T-helper 22 cell (primary cell): ENCODE data around the gene CTDSPL2.
"Not testable (repeated sequence)": the region's sequence is repeated elsewhere in the genome, so short reads cannot be mapped to it uniquely, and the experiment has no call there.

Experiments
- DNase-seq: peaks from one replicate; pipeline ENCODE4 v3.0.0-alpha.2; 2020; ENCODE audit warnings: low read depth

Gene CTDSPL2

DNA sequence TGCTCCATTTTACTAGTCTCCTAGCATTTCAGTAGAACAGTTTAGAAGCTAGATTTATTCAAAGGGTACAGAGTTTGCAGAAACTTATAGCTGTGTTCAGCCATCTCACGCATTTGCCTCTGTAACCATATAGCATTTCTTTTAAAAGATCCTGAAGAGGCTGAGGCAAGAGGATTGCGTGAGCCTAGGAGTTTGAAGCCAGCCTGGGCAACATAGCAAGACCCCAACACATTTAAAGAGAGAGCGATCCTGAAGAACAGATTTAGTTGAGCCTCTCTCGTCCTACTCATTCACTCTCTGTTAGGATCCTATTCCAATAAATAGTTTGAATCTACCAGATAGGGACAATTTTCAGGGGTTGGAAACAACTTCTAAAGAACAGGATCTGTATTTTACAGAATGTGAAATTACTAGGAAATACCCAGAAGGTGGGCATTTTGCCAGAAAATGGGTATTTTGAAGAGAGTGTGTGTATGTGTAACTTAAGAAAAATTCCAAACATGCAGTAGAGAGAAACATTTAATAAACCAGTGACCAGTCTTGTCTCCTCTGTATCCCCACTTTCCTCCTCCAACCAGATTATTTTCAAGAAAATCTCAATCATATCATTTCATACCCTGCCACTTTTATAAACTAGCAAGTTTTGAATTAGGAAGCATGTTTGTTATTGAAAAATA lies 114.0 kb downstream of the CTDSPL2 start:
- DNase-seq: no peak

DNA sequence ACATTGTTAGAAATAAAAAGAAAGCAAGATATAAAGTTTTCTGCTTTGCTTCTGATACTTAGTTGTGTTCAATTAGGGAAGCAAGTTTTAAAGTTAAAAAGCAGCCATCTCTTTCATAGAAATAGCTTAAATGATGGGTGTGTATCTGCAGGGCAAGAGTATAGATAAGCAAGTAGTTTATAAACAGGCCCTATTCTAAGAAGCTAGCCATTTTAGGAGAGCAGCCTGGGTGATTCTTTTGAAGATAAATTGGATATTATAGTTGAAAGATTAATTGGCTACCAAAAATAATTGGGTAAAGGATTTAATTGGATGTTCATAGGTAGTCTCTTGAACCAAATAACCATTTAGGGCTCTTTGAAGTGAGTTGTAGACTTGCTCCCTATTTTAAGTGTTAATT lies 115.2 kb downstream of the CTDSPL2 start:
- no peak for DNase-seq

DNA sequence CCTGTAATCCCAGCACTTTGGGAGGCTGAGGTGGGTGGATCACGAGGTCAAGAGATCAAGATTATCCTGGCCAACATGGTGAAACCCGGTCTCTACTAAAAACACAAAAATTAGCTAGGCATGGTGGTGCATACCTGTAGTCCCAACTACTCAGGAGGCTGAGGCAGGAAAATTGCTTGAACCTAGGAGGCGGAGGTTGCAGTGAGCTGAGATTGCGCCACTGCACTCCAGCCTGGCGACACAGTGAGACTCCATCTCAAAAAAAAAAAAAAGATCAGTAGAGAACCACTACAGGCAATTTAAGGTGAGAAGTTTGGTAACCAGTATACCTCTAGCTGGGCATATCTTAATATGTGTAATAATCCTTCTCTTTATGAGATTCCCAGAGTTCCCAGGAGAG lies 117.3 kb downstream of the CTDSPL2 start:
- DNase-seq: not testable (repeated sequence)

DNA sequence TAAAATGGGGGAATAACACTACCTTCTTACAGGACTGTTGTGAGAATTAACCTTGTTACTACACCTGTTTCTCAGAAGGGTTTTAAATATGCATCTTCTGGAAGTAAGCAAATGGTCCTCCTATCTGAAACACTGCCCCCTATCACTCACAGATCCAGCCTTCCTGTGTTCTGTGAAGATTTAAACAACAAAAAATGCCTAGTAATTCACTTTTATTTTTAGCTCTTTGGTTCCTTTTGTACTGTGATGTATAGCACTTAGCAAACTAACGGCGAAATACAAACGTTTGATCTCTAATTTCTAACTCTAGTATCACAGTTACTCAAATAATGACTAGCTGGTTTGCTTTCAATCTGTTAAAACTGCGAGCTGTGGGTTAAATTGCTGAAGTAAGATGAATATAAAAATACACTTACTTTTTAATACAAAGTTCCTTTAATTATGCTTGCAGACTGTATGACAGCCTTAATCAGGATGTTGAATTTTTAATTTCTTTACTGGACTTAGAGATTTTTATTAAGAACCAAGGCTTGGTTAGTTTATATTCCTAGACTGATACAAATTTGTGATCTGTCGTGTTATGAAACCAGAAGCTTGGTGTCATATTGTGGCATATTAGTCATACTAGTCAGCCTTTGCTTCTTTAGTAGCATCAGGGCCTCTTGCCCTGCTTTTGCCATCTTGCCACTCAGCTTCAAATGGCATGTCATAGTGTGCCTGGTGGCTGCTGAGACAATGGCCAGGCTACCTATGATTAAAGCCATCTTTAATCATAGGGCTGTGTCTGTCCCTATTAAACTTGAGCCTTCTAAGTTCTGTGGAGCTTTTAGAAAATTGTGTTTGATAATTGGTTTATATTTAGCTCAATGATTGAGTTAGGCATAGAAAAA lies 118.7 kb downstream of the CTDSPL2 start:
- no peak for DNase-seq

DNA sequence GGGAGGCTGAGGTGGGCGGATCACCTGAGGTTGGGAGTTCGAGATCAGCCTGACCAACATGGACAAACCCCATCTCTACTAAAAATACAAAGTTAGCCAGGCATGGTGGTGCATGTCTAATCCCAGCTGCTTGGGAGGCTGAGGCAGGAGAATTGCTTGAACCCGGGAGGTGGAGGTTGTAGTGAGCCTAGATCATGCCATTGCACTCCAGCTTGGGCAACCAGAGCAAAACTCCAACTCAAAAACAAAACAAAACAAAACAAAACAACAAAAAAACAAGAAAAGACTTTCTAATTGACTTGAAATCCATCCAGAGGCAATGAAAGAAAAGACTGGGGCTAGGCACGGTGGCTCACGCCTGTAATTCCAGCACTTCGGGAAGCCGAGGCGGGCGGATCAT lies 121.7 kb downstream of the CTDSPL2 start:
- not testable (repeated sequence) for DNase-seq

DNA sequence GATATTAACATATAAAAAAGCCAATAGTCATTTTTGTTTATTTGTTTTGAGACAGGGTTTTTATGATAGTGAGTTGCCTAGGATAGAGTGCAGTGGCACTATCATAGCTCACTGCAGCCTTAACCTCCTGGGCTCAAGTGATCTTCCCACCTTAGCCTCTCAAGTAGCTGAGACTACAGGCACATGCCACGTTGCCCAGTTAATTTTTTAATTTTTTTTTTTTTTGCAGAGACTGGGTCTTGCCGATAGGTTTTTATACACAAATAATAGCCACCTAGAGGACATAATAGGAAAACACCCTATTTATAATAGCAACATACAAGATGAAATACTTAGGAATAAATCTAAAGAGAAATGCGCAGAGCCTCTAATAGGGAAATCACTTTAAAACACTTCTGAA lies 122.8 kb downstream of the CTDSPL2 start:
- DNase-seq: no peak

DNA sequence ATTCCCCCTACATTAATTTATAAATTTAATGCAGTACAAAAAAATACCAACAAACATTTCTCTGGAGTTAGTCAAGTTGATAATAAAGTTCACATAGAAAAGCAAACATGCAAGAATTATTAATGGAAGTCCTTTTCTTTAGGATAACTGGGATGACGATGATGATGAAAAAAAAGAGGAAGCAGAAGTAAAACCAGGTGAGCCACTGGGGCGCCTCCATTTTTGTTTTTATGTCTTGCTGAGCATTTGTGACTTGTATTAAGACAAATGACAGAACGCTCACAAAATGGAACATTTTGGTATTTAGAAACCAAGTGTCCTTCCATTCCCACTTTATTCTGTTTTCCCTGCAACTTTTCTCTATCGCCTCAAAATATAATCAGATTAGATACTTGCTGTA lies 123.3 kb downstream of the CTDSPL2 start:
- DNase-seq: no peak

DNA sequence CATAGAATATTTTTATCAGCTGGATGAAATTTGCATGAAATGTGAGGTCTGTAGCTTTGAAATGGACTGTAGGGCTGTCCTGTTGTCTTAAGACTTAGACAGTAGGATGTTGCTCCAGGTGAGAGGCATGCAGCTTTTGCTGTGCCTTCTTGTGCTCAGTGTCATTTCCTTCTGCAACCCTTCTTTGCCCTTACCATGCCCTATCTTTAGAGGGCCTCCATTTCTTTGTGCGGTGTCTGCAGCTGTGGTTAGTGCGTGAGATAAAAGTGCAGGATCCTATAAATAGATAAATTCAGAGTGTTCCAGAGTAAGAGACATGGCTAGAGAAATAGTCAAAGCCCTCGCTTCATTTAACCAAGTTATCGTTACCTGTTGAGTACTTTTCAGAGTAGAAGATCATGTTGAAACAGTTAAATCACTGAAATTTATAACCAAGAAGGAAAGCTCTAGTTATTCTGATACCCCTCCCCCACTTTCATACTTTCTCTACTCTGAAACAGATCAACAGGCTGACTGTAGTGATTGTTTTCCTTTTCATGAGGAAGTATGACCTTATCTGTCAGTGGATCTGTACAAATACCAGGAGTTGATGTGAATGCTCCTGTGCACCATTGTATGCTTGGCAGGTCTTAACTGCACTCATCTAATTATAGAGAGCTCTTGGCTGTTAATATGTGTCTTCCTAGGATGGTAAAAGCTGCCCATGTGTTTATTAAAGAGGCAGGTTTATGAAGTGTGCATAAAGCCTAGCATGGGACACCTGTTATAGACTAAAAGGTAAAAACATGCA lies 127.7 kb downstream of the CTDSPL2 start:
- DNase-seq: no peak

DNA sequence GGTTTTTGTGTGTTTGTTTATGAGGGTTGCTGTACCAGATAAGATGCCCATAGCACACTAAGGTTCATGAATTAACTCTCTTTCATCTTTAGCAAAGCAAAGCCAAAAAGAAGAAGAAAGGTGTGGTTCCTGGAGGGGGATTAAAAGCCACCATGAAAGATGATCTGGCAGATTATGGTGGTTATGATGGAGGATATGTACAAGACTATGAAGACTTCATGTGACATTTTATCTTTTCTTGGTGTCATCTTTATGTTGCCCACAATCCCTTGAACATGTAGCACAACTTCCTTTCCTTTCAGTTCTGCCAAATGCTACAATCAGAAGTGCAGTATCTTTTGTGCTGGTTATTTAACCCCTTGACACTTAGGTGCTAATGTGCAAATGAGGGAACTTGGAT lies 133.5 kb downstream of the CTDSPL2 start:
- DNase-seq: not testable (repeated sequence)

DNA sequence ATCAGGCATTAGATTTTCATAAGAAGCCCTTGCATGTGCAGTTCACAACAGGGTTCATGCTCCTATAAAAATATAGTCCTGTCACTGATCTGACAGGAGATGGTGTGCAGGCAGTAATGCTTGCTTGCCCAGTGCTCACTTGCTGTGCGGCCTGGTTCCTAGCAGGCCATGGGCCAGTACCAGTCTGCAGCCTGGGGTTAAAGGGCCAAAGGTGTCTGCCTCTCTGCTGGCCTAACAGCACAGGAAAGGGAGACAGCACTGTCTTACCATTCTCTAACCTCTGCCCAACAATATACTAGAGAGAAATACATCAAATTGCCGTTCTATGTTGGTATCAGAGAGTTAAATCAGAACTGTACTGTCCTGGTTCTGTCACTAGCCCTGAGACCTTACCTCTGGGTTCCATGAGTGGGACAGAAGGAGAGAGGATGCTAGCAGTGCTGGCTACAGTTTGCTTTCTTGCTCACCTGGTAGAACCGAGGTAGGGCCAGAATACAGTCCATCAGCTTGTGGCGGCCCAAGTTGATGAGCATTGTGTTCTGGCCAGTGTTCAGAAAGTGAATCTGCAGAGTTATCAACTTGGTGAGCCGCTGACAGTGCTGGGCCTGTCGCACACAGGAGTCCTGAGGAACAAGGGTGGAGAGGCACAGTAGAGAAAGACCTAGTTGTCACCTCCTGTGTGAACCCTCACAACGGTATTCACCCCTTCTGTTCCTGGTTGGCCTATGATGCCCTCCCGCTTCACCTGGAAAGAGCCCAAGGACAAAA lies 138.1 kb downstream of the CTDSPL2 start:
- DNase-seq: no peak

DNA sequence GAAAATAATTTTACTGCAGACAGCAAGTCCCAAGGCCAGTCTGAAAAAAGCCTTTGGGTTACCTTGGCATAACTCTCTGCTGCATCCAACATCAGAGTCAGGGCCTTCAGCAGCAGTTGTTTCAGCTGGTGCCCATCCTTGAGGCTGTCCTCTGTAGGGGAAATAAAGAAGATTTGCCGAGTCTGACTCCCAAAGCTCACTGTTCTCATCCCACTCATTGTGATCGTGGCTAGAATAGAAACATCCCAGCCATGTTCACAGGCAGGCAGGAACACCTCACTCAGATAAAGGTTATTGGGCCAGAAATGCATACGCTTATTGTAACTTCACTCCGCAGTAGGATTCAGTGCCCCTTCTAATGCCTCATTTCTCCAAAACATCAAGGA lies 138.7 kb downstream of the CTDSPL2 start:
- DNase-seq: no peak

DNA sequence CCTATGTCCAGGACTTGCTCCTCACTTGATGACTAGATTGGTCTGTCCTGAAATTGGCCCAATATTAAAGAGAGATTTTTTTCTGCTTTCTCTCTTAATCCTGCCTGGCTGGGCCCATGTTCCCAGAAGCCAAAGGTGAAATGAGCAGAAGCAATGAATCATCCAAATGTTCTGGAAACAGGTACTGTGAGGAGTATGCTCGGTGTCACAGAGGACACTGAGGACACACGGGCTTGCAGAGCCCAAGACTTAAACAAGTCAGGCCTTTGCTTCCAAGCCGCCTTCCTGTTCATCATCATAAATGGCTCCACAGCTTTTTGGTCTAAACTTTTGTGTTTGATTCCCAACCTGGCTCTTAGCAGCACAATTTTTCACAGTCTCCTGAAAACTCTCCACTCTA lies 140.9 kb downstream of the CTDSPL2 start:
- no peak for DNase-seq

DNA sequence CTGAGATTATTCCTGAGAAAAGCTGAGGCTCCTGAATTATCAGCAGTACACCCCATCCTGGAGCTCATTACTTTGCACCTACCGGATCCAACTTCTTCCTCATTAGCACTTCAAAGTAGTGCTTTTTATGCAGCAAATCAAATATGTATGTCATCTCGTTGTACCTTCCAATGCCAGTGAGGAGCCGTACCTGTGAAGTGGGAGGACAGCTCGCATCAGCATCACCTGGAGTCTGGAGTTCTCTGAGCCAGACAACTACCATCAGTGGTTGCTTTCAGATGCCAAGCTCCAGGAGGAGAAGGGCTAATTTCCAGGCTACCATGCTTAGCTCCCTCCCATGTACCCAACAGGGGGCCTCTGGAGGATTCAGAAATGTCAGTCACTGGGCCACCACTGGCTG lies 141.9 kb downstream of the CTDSPL2 start:
- no peak for DNase-seq

DNA sequence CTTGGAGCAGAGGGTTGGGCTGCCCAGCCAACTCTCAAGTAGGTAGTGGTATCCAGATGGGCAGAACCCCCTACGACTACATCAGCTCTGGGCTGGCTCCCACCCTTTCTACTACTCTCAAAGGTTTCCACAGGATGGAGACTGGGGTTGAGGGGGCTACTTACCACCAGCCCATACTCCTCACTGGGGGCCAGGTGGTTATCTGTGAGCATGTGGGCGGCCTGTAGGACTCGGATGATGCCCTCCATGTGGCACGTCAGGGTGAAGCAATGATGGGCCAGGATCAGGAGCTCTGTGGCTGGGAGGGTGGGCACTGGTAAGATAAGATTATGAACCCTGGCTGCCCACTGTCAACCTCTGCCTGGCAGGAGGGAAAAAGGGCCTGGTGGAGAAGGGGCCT lies 142.9 kb downstream of the CTDSPL2 start:
- DNase-seq: no peak

DNA sequence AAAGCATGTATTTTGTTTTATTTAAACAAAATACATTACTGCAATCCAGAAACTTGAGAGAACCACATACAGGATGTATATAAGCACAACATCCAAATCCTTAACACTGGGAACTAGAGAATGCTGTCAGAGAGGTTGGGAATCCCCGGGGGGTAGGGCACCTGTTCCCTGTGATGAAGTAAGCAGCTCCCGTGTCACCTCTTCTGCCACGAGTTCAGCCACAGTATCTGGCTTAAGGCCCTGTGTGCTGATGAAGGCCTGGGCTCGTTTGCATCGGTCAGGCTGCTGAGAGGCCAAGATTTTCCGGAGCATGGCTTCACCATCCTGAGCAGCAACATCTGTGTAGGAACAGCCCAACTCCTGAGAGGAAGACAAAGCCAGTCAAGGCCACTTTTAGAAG lies 146.0 kb downstream of the CTDSPL2 start:
- no peak for DNase-seq

DNA sequence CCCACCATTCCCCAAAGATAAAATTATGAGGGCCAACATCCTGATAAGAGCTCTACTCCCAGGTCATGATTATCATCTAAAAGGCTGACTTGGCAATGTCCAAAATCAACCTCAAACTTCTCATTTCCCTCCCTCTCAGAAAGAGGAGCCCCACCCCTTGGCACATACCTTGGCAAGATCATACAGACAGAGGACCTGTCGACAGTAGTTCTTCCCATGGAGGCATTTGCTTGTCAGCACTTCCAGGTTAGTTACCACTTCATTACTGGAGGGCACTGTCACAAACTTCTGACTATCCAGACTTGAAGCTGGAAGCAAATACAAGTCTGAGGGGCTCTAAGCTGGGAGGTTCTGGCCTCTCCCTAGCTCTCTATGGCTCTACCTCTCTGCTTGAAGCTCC lies 147.3 kb downstream of the CTDSPL2 start:
- DNase-seq: no peak
